Hepatocyte (in vitro differentiated cells): ENCODE results near the gene TADA1.

Source experiments
- EZH2 ChIP-seq: fragments of 200-600 bp; sonication (generic); IDR thresholded peaks from 2 replicates; pipeline ENCODE4 v1.6.1; 2016; ENCODE audit warnings: antibody characterized with exemption, mild to moderate bottlenecking, borderline replicate concordance
- EZH2phosphoT487 ChIP-seq: fragments of 200-600 bp; sonication (generic); IDR thresholded peaks from one replicate; pipeline ENCODE4 v1.6.1; 2018; ENCODE audit warnings: antibody characterized with exemption, mild to moderate bottlenecking, low read depth, moderate library complexity; ENCODE audit not compliant: unreplicated experiment, severe bottlenecking
- TF ChIP-seq, protein P1 (sequence below): fragments of 200-600 bp; sonication (generic); IDR thresholded peaks from 2 replicates; pipeline ENCODE4 v1.5.1; 2016; ENCODE audit warnings: antibody characterized with exemption, mild to moderate bottlenecking; ENCODE audit not compliant: poor library complexity

DNA sequence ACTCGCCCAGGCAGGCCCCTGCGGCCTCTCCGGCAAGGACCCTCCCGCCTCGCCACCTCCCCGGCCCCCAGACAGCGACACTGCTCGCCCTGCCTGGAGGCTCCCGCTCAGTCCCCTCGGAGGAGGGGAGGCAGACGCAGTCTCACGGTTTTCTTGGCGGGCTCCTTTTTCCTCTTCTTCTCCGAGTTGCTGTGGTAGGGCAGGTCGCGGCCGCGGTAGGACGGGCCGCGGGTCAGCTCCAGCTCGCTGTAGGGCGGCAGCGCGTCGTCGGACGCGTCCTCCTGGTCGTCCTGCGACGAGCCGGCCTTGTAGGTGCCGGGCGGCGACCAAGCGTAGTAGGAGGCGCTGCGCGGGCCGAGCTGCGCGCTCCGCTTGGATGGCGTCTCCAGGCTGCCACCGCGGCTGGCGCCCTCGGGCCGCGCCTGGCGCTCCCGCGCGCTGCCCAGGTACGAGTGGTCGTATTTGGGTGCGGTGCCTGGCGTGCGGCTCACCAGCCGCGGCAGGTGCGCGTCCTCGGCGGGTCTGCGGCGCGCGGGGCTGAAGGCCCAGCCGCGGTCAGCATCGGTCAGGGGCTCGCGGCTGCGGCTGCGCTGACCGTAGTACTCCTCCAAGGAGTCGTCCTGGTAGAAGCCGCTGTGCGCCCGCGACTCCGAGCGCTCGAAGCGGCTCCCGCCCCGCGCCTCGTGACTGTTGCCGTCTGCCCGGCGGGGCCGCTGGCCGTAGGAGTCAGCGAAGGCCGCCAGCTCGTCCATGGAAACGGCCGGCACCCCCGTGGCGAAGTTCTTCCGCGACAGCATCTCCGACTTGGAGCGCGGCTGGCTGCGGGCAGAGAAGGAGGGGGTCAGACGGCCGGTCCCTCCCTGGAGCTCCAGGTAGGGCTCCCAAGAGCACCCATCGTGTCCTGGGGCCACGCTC is 44.8 kb upstream of the TADA1 start:
- TF ChIP-seq, protein P1, sequence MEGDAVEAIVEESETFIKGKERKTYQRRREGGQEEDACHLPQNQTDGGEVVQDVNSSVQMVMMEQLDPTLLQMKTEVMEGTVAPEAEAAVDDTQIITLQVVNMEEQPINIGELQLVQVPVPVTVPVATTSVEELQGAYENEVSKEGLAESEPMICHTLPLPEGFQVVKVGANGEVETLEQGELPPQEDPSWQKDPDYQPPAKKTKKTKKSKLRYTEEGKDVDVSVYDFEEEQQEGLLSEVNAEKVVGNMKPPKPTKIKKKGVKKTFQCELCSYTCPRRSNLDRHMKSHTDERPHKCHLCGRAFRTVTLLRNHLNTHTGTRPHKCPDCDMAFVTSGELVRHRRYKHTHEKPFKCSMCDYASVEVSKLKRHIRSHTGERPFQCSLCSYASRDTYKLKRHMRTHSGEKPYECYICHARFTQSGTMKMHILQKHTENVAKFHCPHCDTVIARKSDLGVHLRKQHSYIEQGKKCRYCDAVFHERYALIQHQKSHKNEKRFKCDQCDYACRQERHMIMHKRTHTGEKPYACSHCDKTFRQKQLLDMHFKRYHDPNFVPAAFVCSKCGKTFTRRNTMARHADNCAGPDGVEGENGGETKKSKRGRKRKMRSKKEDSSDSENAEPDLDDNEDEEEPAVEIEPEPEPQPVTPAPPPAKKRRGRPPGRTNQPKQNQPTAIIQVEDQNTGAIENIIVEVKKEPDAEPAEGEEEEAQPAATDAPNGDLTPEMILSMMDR = no peak
- TF ChIP-seq EZH2 = peak; percentile 93
- TF ChIP-seq EZH2phosphoT487 = peak; percentile 23
